Ectodermal cell (in vitro differentiated cells): ENCODE results near the gene ABCC6.

ENCODE experiments used
- H3K27ac ChIP-seq: 2 replicates; pipeline ENCODE4 v1.7.0; 2013; ENCODE audit warnings: mild to moderate bottlenecking, low read depth, low read length; ENCODE audit not compliant: insufficient read depth, poor library complexity, severe bottlenecking
- H3K27me3 ChIP-seq: 2 replicates; pipeline ENCODE4 v1.7.0; 2013; ENCODE audit warnings: mild to moderate bottlenecking, low read length; ENCODE audit not compliant: insufficient read depth, control insufficient read depth, poor library complexity, severe bottlenecking
- H3K36me3 ChIP-seq: one replicate; pipeline ENCODE4 v1.7.0; 2013; ENCODE audit warnings: low read length; ENCODE audit not compliant: control insufficient read depth, insufficient read depth
- H3K4me1 ChIP-seq: one replicate; pipeline ENCODE4 v1.7.0; 2013; ENCODE audit warnings: low read length; ENCODE audit not compliant: control insufficient read depth, insufficient read depth
- H3K4me3 ChIP-seq: 2 replicates; pipeline ENCODE4 v1.7.0; 2013; ENCODE audit warnings: low read depth, low read length, control low read depth; ENCODE audit not compliant: insufficient read depth
- H3K9me3 ChIP-seq: 2 replicates; pipeline ENCODE4 v1.7.0; 2013; ENCODE audit warnings: mild to moderate bottlenecking, low read length, moderate library complexity; ENCODE audit not compliant: control insufficient read depth
- WGBS, 2 experiments: methylation state at CpG; one replicate each; pipeline ENCODE4 v1.1.7; 2013; ENCODE audit warnings: missing lambda C conversion rate in 2 of 2; 5-methylcytosine and 5-hydroxymethylcytosine counted together

ABCC6 gene

DNA sequence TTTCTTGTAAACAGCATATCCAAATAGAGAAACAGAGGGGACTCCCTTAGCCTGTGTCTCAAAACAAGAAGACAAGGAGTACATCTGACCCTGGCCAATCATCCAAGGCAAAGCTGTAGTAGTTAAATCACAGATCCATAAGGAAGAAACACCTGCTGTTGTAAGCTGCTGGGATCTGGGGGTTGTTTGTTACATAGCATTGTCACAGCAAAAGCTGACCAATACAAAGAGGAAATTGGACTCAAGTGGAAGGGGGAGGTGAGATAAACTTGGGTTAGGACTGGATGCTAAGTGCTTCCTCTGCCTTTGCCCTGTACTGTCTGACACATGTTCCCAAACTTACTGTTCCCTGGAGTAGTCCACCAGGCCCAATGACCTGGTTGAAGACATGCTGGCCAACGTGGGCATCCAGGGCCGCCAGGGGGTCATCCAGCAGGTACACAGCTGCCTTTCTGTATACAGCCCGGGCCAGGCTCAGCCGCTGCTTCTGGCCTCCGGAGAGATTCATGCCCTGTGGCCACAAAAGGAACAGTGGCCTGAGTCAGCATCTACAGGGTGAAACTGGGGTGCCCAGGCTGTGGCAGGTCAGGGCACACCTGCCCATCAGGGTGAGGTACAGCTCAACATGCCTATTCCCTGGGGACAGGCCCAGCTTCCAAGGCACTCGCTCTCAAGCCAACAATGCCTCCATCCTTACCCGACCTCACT, 44.7 kb downstream of the ABCC6 start:
- H3K9me3 ChIP-seq, result no peaks in the 10 kb centered on the region
- H3K27me3 ChIP-seq, result no peaks in the 10 kb centered on the region
- no peak overlapping the region for H3K4me3 ChIP-seq
- 92 to 93% methylated on average over 7 of the region's 7 CpGs for WGBS, 2 experiments
- H3K27ac ChIP-seq, result no peak overlapping the region
- H3K4me1 ChIP-seq, result no peaks in the 10 kb centered on the region
- no peaks in the 10 kb centered on the region for H3K36me3 ChIP-seq

DNA sequence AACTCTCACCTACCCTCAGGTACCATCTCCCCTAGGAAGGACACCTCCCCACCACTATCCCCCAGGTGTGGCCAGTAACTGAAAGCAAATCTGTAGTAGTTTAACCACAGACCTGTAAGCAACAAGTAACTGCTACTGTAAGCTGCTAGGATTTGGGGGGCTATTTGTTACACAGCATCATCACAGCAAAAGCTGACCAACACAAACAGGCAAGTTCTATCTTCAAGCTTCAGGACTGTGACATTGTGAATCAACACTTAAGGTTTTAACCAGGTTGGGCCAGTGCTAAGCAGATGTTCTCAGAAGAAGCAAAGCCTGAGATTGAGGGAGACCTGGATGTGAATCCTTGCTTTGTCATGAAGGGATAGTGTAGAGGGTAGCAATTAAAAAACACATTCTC, 47.0 kb downstream of the ABCC6 start:
- Histone ChIP-seq H3K9me3 (no peaks in the 10 kb centered on the region), H3K36me3 (no peaks in the 10 kb centered on the region), H3K27ac (no peak overlapping the region), H3K4me3 (no peak overlapping the region), H3K4me1 (no peaks in the 10 kb centered on the region), H3K27me3 (no peaks in the 10 kb centered on the region)

DNA sequence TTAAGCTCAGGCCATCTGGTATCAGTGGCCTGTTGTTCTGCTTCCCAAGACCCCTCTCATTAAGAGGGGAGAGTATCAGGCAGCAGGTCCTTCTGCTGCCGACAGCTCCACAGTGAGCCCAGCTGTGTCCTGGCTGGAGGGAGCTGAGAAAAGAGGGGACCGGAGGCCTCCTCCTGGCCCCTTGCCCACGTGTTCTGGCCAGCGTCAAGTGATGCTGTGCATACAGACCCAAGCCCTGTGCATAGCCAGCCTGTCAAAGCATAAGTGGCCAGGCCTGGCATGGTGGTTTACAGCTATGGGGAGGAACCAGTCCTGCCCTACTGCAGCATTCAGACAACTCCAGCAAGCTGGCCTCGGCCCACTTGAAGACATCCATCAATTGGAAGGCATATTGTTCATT, 48.0 kb downstream of the ABCC6 start:
- H3K27ac ChIP-seq, result no peak overlapping the region
- no peaks in the 10 kb centered on the region for H3K36me3 ChIP-seq
- no peak overlapping the region for H3K4me3 ChIP-seq
- no peaks in the 10 kb centered on the region for H3K4me1 ChIP-seq
- H3K9me3 ChIP-seq, result no peaks in the 10 kb centered on the region
- WGBS, 2 experiments, result 85 to 89% methylated on average over 5 of the region's 5 CpGs
- H3K27me3 ChIP-seq, result no peaks in the 10 kb centered on the region

DNA sequence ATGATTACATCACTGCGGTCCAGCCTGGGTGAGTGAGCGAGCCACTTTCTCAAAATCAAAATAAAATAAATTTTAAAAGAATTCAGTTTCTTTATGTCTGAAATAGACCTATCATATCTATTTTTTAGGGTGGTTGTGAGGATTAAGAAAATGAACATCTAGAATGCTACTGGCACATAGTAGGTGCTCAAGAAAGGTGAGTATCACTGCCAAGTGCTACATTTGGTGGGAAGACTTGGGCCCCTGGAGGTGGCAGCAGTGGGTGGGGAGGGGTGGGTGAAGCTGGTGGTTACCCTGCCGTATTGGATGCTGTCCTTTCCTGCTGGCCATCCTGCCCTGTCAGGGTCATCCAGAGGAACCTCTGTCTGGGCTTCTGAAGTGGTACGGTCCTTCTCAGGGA, 50.3 kb downstream of the ABCC6 start:
- Histone ChIP-seq H3K27ac (no peak overlapping the region), H3K4me1 (no peaks in the 10 kb centered on the region), H3K4me3 (no peak overlapping the region), H3K36me3 (no peaks in the 10 kb centered on the region), H3K27me3 (no peaks in the 10 kb centered on the region), H3K9me3 (no peaks in the 10 kb centered on the region)
- 90 to 95% methylated on average over 3 to 4 of the region's 4 CpGs for WGBS, 2 experiments

DNA sequence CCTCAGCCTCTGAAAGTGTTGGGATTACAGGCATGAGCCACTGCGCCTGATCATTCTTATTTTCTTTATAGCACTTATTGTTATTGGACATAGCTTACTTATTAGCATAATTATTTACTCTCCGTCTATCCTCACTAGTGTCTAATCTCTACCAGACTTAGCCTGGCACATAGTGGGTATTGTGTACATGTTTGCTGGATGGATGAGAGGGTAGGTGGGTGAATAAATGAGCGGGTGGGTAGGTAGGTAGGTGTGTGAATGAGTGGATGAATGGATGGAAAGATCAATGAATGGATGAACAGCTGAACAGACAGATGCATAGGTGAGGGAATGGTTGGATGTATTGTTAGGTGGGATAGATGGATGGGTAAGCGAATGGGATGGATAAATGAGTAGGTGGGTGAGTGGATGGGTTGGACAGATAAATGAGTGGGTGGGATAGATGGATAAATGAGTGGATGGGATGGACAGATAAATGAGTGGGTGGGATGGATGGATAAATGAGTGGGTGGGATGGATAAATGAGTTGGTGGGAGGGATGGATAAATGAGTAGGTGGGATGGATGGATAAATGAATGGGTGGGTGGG, 51.9 kb downstream of the ABCC6 start:
- Histone ChIP-seq H3K36me3 (no peaks in the 10 kb centered on the region), H3K27me3 (no peaks in the 10 kb centered on the region), H3K9me3 (no peaks in the 10 kb centered on the region), H3K4me1 (no peaks in the 10 kb centered on the region), H3K4me3 (no peak overlapping the region), H3K27ac (no peak overlapping the region)
- 86 to 93% methylated on average over 3 to 4 of the region's 4 CpGs for WGBS, 2 experiments

DNA sequence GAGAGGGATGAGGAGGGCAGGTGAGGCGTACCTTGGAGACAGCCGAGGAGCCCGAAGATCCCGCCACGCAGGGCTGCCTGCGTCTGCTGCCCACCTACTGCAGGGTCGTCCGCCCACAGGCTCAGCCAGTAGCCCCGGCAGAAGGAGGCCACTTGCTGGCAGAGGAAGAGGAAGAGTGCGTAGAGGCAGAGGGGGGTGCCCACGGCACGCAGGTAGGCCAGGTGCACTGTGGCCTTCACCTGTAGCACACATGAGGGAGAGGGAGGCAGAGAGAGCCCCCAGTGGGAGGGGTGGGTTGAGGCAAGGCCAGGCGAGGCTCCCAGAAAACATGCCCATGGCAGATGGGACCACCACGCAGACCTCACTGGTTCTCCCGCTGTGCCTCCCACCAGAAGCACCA, 53.7 kb downstream of the ABCC6 start:
- Histone ChIP-seq H3K27me3 (no peaks in the 10 kb centered on the region), H3K4me1 (no peaks in the 10 kb centered on the region), H3K36me3 (no peaks in the 10 kb centered on the region), H3K4me3 (no peak overlapping the region), H3K27ac (no peak overlapping the region), H3K9me3 (no peaks in the 10 kb centered on the region)
- 95% methylated on average over 15 of the region's 15 CpGs for WGBS, 2 experiments

DNA sequence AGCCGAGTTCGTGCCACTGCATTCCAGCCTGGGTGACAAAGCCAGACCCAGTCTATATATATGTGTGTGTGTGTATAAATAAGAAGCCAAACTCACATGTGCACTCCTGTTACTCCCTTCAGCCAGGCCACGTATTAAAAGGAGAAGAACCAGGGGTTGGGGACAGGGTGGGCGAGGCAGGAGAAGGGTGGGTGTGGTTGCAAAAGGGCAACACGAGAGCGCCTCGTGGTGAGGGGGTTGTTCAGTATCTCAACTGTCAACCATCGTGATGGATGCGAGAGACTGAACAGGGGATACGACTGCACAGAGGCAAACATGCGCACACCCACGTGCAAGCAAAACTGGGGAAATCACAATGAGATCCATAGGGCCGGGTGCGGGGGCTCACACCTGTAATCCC, 54.9 kb downstream of the ABCC6 start:
- 94 to 95% methylated on average over 14 of the region's 14 CpGs for WGBS, 2 experiments
- Histone ChIP-seq H3K27me3 (no peaks in the 10 kb centered on the region), H3K4me1 (no peaks in the 10 kb centered on the region), H3K27ac (no peak overlapping the region), H3K36me3 (no peaks in the 10 kb centered on the region), H3K4me3 (no peak overlapping the region), H3K9me3 (no peaks in the 10 kb centered on the region)

DNA sequence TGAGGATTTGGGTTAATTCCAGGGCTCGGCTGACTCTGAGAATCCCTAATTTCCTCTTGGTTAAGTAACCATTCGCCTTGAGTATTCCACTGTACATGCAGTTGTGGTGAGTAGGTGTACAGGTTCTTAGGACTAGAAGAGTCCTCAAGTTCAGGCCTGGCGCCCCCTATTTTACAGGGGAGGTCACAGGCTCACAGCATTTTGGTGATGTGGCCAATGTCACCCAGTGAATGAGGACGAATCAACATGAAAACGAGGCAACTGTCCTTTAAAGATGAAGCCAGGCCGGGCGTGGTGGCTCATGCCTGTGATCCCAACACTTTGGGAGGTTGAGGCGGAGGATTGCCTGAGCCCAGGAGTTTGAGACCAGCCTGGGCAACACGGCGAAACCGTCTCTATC, 55.4 kb downstream of the ABCC6 start:
- Histone ChIP-seq H3K27me3 (no peaks in the 10 kb centered on the region), H3K4me3 (no peak overlapping the region)
- 82 to 85% methylated on average over 11 of the region's 11 CpGs for WGBS, 2 experiments

DNA sequence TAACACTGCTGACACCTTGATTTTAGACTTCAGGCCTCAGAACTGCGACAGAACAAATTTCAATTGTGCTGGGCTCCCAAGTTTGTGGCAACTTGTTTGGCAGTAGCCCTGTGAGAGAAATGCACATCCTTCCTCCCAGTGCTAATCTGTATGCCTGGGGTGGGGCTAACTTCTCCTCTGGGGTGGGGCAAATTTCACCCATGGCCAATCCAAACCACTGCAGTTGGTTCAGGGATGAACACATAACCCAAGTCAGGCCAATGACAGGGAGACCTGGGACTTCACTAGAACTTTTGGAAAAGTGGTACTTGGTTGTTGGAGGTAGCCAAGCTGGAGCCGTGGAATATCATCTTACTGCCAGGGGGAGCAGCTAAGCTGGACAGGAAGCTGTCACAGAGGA, 56.3 kb downstream of the ABCC6 start:
- no peak overlapping the region for H3K4me3 ChIP-seq
- no peaks in the 10 kb centered on the region for H3K9me3 ChIP-seq
- H3K27me3 ChIP-seq, result no peaks in the 10 kb centered on the region
- H3K4me1 ChIP-seq, result no peaks in the 10 kb centered on the region
- 38 to 49% methylated on average over 2 of the region's 2 CpGs for WGBS, 2 experiments
- no peaks in the 10 kb centered on the region for H3K36me3 ChIP-seq
- no peak overlapping the region for H3K27ac ChIP-seq

More for the DNA sequence above, 55.4 kb downstream of the ABCC6 start:
- Histone ChIP-seq H3K27ac (no peak overlapping the region), H3K9me3 (no peaks in the 10 kb centered on the region), H3K36me3 (no peaks in the 10 kb centered on the region), H3K4me1 (no peaks in the 10 kb centered on the region)

DNA sequence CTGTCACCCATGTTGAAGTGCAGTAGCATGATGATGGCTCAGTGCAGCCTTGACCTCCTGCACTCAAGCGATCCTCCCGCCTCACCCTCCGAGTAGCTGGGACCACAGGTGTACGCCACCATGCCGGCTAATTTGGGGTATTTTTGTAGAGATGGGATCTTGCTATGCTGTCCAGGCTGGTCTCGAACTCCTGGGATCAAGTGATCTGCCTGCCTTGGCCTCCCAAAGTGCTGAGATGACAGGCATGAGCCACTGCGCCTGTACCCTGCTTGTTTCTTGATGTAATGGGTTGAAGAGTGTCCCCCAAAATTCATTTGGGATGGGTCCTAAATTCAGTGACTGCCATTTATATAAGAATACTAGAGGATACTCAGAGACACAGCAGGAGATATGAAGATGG, 57.2 kb downstream of the ABCC6 start:
- H3K36me3 ChIP-seq, result no peaks in the 10 kb centered on the region
- no peak overlapping the region for H3K4me3 ChIP-seq
- 78 to 79% methylated on average over 7 of the region's 7 CpGs for WGBS, 2 experiments
- H3K27me3 ChIP-seq, result no peaks in the 10 kb centered on the region
- H3K4me1 ChIP-seq, result no peaks in the 10 kb centered on the region
- no peak overlapping the region for H3K27ac ChIP-seq
- H3K9me3 ChIP-seq, result no peaks in the 10 kb centered on the region
